Hepatocyte (in vitro differentiated cells): ENCODE data around the gene RUVBL2. TPM values are rescaled to one million over a fixed set of nuclear protein-coding genes. Genes with fewer than 3 reads are reported as not detected.
"Not testable (repeated sequence)": the region's sequence is repeated elsewhere in the genome, so short reads cannot be mapped to it uniquely, and the experiment has no call there.

Source experiments
- DNase-seq: peaks from one replicate; pipeline ENCODE4 v3.0.0-alpha.2; 2016; ENCODE audit warnings: low spot score
- H2AFZ ChIP-seq: fragments of 200-600 bp; sonication (generic); 2 replicates; pipeline ENCODE4 v1.6.0; 2016; ENCODE audit warnings: antibody characterized with exemption, mild to moderate bottlenecking
- H3K27ac ChIP-seq: fragments of 200-600 bp; sonication (generic); 2 replicates; pipeline ENCODE4 v1.5.1; 2016; ENCODE audit warnings: mild to moderate bottlenecking
- H3K27me3 ChIP-seq: fragments of 200-600 bp; sonication (generic); 2 replicates; pipeline ENCODE4 v1.6.1; 2016
- H3K36me3 ChIP-seq: fragments of 200-600 bp; sonication (generic); replicated peaks from 2 replicates; pipeline ENCODE4 v1.5.1; 2016; ENCODE audit warnings: low read depth; ENCODE audit not compliant: insufficient read depth
- H3K4me1 ChIP-seq: fragments of 200-600 bp; sonication (generic); 2 replicates; pipeline ENCODE4 v1.5.1; 2016; ENCODE audit warnings: mild to moderate bottlenecking, moderate library complexity; ENCODE audit not compliant: insufficient read depth
- H3K4me2 ChIP-seq: fragments of 200-600 bp; sonication (generic); 2 replicates; pipeline ENCODE4 v1.6.0; 2016
- H3K4me3 ChIP-seq: fragments of 200-600 bp; sonication (generic); 2 replicates; pipeline ENCODE4 v1.5.1; 2016; ENCODE audit warnings: mild to moderate bottlenecking
- H3K79me2 ChIP-seq: fragments of 200-600 bp; sonication (generic); 2 replicates; pipeline ENCODE4 v1.6.0; 2017; ENCODE audit warnings: mild to moderate bottlenecking
- H3K9me2 ChIP-seq: fragments of 200-600 bp; sonication (generic); replicated peaks from 2 replicates; pipeline ENCODE4 v1.6.0; 2017; ENCODE audit warnings: mild to moderate bottlenecking; ENCODE audit not compliant: insufficient read depth
- H3K9me3 ChIP-seq: fragments of 200-600 bp; sonication (generic); 2 replicates; pipeline ENCODE4 v1.5.1; 2016; ENCODE audit warnings: low read depth, mild to moderate bottlenecking
- H4K20me1 ChIP-seq: fragments of 200-600 bp; sonication (generic); 2 replicates; pipeline ENCODE4 v1.6.0; 2016; ENCODE audit warnings: mild to moderate bottlenecking; ENCODE audit not compliant: insufficient read depth, poor library complexity, severe bottlenecking
- CTCF ChIP-seq: fragments of 200-600 bp; sonication (generic); IDR thresholded peaks from 2 replicates; pipeline ENCODE4 v1.5.1; 2016; ENCODE audit warnings: antibody characterized with exemption, mild to moderate bottlenecking; ENCODE audit not compliant: poor library complexity
- WGBS: methylation state at CpG from one replicate; pipeline ENCODE4 v1.1.6; 2016; ENCODE audit warnings: low lambda C conversion rate; ENCODE audit errors: missing lambda C conversion rate; 5-methylcytosine and 5-hydroxymethylcytosine counted together
- polyA plus RNA-seq: library from polyadenylated mRNA; unstranded; fragments of >200 nt; fragmentation: Nextera tagmentation; extraction: Ambion mirVana; gene quantifications from 2 replicates; pipeline ENCODE4 v1.2.1, GENCODE V29; 2016
- total RNA-seq: library from RNA; depleted of rRNA; stranded (reverse); fragments of >200 nt; gene quantifications from 2 replicates; pipeline ENCODE4 v1.2.3, GENCODE V29; 2014

The RUVBL2 gene
- total and polyA plus RNA-seq, 2 experiments from 2014 or later = 72.1 to 84.9 TPM

- not testable (repeated sequence) for H2AFZ ChIP-seq, H3K4me3 ChIP-seq, H3K4me1 ChIP-seq, H3K27me3 ChIP-seq, H3K9me3 ChIP-seq, H3K36me3 ChIP-seq, H3K4me2 ChIP-seq, H3K9me2 ChIP-seq, H4K20me1 ChIP-seq, H3K27ac ChIP-seq, DNase-seq, H3K79me2 ChIP-seq
- WGBS = 95% methylated on average over 5 of the region's 8 CpGs
Measured at GRCh38 chr19:49030323-49030722, 36.6 kb downstream of the RUVBL2 start.

- H4K20me1 ChIP-seq, H3K9me3 ChIP-seq, H3K9me2 ChIP-seq, H3K27me3 ChIP-seq, H3K36me3 ChIP-seq, H3K27ac ChIP-seq, H3K4me2 ChIP-seq, DNase-seq, H3K4me3 ChIP-seq, H3K4me1 ChIP-seq, H2AFZ ChIP-seq, H3K79me2 ChIP-seq: not testable (repeated sequence)
- 65% methylated on average over 26 of the region's 28 CpGs for WGBS
Measured at GRCh38 chr19:49031642-49032301, 38.1 kb downstream of the RUVBL2 start, which contains the start of gene CGB2. Gene CGB2 (plus strand): TSS chr19:49031890. CDS start chr19:49032096, 206 bp downstream.

DNA sequence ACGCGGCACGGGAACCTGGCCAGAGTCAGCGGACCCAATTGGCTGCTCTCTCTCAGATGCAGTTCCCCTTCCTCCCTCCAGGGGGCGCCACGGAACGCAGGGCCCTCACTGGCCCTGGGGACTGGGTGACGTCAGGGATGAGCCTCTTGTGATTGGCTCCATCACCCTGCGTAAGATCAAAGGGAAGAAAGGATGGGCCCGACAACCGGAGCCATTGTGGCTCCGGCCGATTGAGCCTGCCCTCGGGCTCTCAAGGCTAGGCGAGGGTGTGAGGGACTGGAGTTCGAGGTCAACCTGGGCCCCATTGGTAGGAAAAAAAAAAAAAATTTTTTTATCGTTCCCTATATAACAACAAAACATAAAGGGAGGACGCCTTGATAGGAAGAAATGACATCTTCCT lies 43.1 kb downstream of the RUVBL2 start, which contains the start of gene CGB1:
Gene CGB1 (minus strand): TSS at position 81 of the 400 bp plus-strand sequence. CDS start 184 bp downstream, outside the sequence.
- not testable (repeated sequence) for DNase-seq, H3K36me3 ChIP-seq, H3K27me3 ChIP-seq, H4K20me1 ChIP-seq, H3K4me1 ChIP-seq, H3K9me3 ChIP-seq, H2AFZ ChIP-seq, H3K27ac ChIP-seq, H3K9me2 ChIP-seq, H3K4me2 ChIP-seq, H3K4me3 ChIP-seq, H3K79me2 ChIP-seq
- TF ChIP-seq CTCF = peak; percentile 15
- 72% methylated on average over 18 of the region's 18 CpGs for WGBS

GRCh38 chr19:49038111-49038510 lies 44.4 kb downstream of the RUVBL2 start:
- H3K9me2 ChIP-seq, H3K4me2 ChIP-seq: not testable (repeated sequence)
- WGBS = 88% methylated on average over 8 of the region's 8 CpGs

GRCh38 chr19:49038557-49039276 lies 45.0 kb downstream of the RUVBL2 start:
- not testable (repeated sequence) for H3K9me2 ChIP-seq, H3K9me3 ChIP-seq, H3K27me3 ChIP-seq, H3K36me3 ChIP-seq, H3K79me2 ChIP-seq, H2AFZ ChIP-seq, H3K4me1 ChIP-seq, DNase-seq, H3K4me2 ChIP-seq, H4K20me1 ChIP-seq, H3K27ac ChIP-seq, H3K4me3 ChIP-seq
- WGBS = 86% methylated on average over 22 of the region's 26 CpGs

More at GRCh38 chr19:49038111-49038510, 44.4 kb downstream of the RUVBL2 start:
- H3K27me3 ChIP-seq, H2AFZ ChIP-seq, H3K36me3 ChIP-seq, H3K4me3 ChIP-seq, H3K4me1 ChIP-seq, H4K20me1 ChIP-seq, H3K27ac ChIP-seq, H3K9me3 ChIP-seq, DNase-seq, H3K79me2 ChIP-seq: not testable (repeated sequence)

- not testable (repeated sequence) for H3K4me1 ChIP-seq, H4K20me1 ChIP-seq
Measured at GRCh38 chr19:49039736-49040135, 46.0 kb downstream of the RUVBL2 start.

More at GRCh38 chr19:49039736-49040135, 46.0 kb downstream of the RUVBL2 start:
- H3K4me3 ChIP-seq, DNase-seq, H3K4me2 ChIP-seq, H3K79me2 ChIP-seq, H3K27ac ChIP-seq, H3K36me3 ChIP-seq, H3K27me3 ChIP-seq, H3K9me2 ChIP-seq, H2AFZ ChIP-seq, H3K9me3 ChIP-seq: not testable (repeated sequence)
- WGBS = no CpG with 5 or more reads among the region's 9 CpGs
